Neural cell (in vitro differentiated cells): ENCODE data around the gene DCDC1. TPM values are rescaled to one million over a fixed set of nuclear protein-coding genes. Genes with fewer than 3 reads are reported as not detected.
A peak's percentile ranks its signal among the peaks of the same experiment; 100 is the strongest.

ENCODE experiments used
- H2AFZ ChIP-seq: fragments of 200-600, 300-800 bp; sonication (generic), shearing (Covaris generic); 2 replicates; pipeline ENCODE4 v1.6.0; 2014; ENCODE audit warnings: low read depth, mild to moderate bottlenecking, antibody characterized with exemption, low read length, moderate library complexity
- H3F3A ChIP-seq: fragments of 200-600 bp; shearing (Covaris generic); 2 replicates; pipeline ENCODE4 v1.6.1; 2016; ENCODE audit warnings: mild to moderate bottlenecking, moderate library complexity, mixed read lengths, antibody characterized with exemption, low read length; ENCODE audit not compliant: insufficient read depth, poor library complexity, severe bottlenecking
- H3K27ac ChIP-seq: fragments of 200-600, 300-800 bp; sonication (generic), shearing (Covaris generic); 2 replicates; pipeline ENCODE4 v1.5.1; 2014; ENCODE audit warnings: mild to moderate bottlenecking, low read length, moderate library complexity
- H3K27me3 ChIP-seq: fragments of 300-800, 200-600 bp; sonication (generic), shearing (Covaris generic); 2 replicates; pipeline ENCODE4 v1.6.0; 2014; ENCODE audit warnings: mild to moderate bottlenecking, low read depth, low read length, moderate library complexity; ENCODE audit not compliant: insufficient read depth
- H3K36me3 ChIP-seq: fragments of 300-800, 200-600 bp; sonication (generic), shearing (Covaris generic); 2 replicates; pipeline ENCODE4 v1.5.1; 2014; ENCODE audit warnings: mild to moderate bottlenecking, antibody characterized with exemption, low read length, moderate library complexity; ENCODE audit not compliant: insufficient read depth
- H3K4me2 ChIP-seq: fragments of 300-800, 200-600 bp; sonication (generic), shearing (Covaris generic); 2 replicates; pipeline ENCODE4 v1.6.0; 2014; ENCODE audit warnings: mild to moderate bottlenecking, low read length
- H3K4me3 ChIP-seq: fragments of 300-800, 200-600 bp; sonication (generic), shearing (Covaris generic); 2 replicates; pipeline ENCODE4 v1.5.1; 2014; ENCODE audit warnings: mild to moderate bottlenecking, low read length, moderate library complexity
- H3K79me2 ChIP-seq: fragments of 200-600 bp; shearing (Covaris generic); replicated peaks from 2 replicates; pipeline ENCODE4 v1.6.0; 2014; ENCODE audit warnings: mild to moderate bottlenecking, low read length, moderate library complexity; ENCODE audit not compliant: insufficient read depth
- H3K9ac ChIP-seq: fragments of 300-800, 200-600 bp; sonication (generic), shearing (Covaris generic); 2 replicates; pipeline ENCODE4 v1.6.1; 2016; ENCODE audit warnings: mild to moderate bottlenecking, low read length, mixed read lengths
- H3K9me2 ChIP-seq: fragments of 200-600 bp; shearing (Covaris generic); 2 replicates; pipeline ENCODE4 v1.6.1; 2016; ENCODE audit warnings: mild to moderate bottlenecking, low read length, mixed read lengths; ENCODE audit not compliant: insufficient read depth
- H3K9me3 ChIP-seq: fragments of 200-600, 300-800 bp; sonication (generic), shearing (Covaris generic); 2 replicates; pipeline ENCODE4 v1.6.1; 2016; ENCODE audit warnings: mild to moderate bottlenecking, mixed run types, low read length, moderate library complexity, mixed read lengths
- H4K20me1 ChIP-seq: fragments of 200-600 bp; shearing (Covaris generic); 2 replicates; pipeline ENCODE4 v1.6.1; 2016; ENCODE audit warnings: mild to moderate bottlenecking, mixed run types; ENCODE audit not compliant: insufficient read depth
- EP300 ChIP-seq: fragments of 450-650 bp; conservative IDR thresholded peaks from 2 replicates; pipeline ENCODE4 v1.6.1; 2014; ENCODE audit warnings: antibody characterized with exemption, mild to moderate bottlenecking, moderate library complexity; ENCODE audit not compliant: poor library complexity, severe bottlenecking
- EZH2 ChIP-seq: fragments of 200-600, 300-800 bp; shearing (Covaris generic), sonication (generic); IDR thresholded peaks from 2 replicates; pipeline ENCODE4 v1.6.1; 2014; ENCODE audit warnings: antibody characterized with exemption, low read length, borderline replicate concordance, mild to moderate bottlenecking; ENCODE audit not compliant: insufficient read depth, poor library complexity, severe bottlenecking
- MXI1 ChIP-seq: fragments of 450-650 bp; conservative IDR thresholded peaks from 2 replicates; pipeline ENCODE4 v1.6.1; 2014; ENCODE audit warnings: antibody characterized with exemption, mild to moderate bottlenecking; ENCODE audit not compliant: poor library complexity, severe bottlenecking
- SMC3 ChIP-seq: fragments of 450-650 bp; conservative IDR thresholded peaks from 2 replicates; pipeline ENCODE4 v1.6.1; 2014; ENCODE audit warnings: antibody characterized with exemption, mild to moderate bottlenecking, moderate library complexity; ENCODE audit not compliant: poor library complexity
- TAF1 ChIP-seq: IDR thresholded peaks from 2 replicates; pipeline ENCODE4 v1.6.1; 2012; ENCODE audit warnings: low read depth
- polyA plus RNA-seq: library from polyadenylated mRNA; depleted of rRNA; stranded (reverse); fragments of >200 nt; gene quantifications from 2 replicates; pipeline ENCODE4 v1.2.3, GENCODE V29; 2014
- TF ChIP-seq, protein P1 (sequence below): fragments of 450-650 bp; IDR thresholded peaks from 2 replicates; pipeline ENCODE4 v1.5.1; 2014; ENCODE audit warnings: antibody characterized with exemption, mild to moderate bottlenecking, moderate library complexity; ENCODE audit not compliant: poor library complexity, severe bottlenecking
- TF ChIP-seq, protein P2 (sequence below): IDR thresholded peaks from 2 replicates; pipeline ENCODE4 v1.6.1; 2012; ENCODE audit warnings: borderline replicate concordance

The DCDC1 gene
- polyA plus RNA-seq, 1 donor from 2014 or later: 5.0 TPM

DNA sequence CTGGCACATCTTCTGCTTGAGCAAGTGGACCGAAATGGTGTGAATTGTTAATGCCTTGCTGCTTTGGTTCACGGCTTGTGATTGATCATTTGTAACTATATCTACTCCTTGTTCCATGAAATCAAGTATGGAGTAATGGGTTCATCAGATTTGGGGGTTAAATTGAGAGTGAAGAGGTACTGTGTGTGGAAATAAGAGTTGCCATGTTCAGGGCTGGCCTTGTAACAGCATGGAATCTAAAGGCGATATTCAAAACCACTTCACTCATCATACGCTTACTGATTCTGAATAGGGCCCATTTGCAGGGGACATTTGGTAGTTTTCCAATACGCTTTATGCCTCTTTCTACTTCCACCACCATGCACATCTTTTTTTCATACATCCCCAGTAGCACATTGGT lies 122.2 kb downstream of the DCDC1 start:
- H3K27me3 ChIP-seq: no peaks in the 10 kb centered on the region
- no peak overlapping the region for H3K4me3 ChIP-seq
- no peaks in the 10 kb centered on the region for H3K79me2 ChIP-seq
- H3K27ac ChIP-seq: no peak overlapping the region
- H3K9me2 ChIP-seq: no peaks in the 10 kb centered on the region
- no peak for TF ChIP-seq TAF1
- TF ChIP-seq EZH2: no peak
- no peaks in the 10 kb centered on the region for H4K20me1 ChIP-seq
- no peaks in the 10 kb centered on the region for H3K9me3 ChIP-seq
- H3K36me3 ChIP-seq: no peaks in the 10 kb centered on the region
- H3F3A ChIP-seq: no peaks in the 10 kb centered on the region
- no peak overlapping the region for H3K9ac ChIP-seq
- no peak overlapping the region for H3K4me2 ChIP-seq
- no peak overlapping the region for H2AFZ ChIP-seq

DNA sequence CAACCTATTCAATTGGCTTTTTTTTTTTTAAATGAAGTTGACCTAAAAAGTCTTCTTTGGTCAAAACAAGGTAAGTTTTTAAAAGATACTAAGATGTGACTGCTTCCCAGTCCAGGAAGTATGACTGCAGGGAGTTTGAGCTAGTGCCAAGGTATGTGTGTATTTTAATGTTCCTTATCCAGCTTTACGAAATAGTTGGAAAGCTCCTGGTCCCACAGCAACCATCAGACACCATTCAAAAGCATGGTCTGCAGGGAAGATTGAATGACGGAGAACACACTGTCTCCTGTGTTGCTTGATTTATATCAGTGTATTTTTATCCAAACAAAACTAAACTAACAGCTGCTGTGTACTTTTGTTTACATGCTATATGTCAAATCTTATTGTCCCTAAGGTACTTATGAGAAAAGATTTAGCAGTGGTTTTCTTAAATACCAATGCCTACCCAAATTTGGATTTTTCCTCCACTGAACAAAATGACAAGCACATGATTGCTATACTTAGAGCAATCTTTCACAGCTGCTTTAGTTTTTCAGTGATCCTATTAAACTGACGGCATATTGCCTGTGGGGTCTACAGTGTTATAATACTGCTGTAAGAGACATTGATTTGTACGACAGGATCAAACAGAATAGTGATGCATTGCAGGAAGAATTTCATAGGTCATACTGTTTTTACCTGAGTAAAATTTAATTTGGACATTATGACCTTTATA lies 122.9 kb downstream of the DCDC1 start:
- no peaks in the 10 kb centered on the region for H3K79me2 ChIP-seq

More for the DNA sequence above, 122.9 kb downstream of the DCDC1 start:
- no peaks in the 10 kb centered on the region for H3F3A ChIP-seq
- H3K9me2 ChIP-seq: no peaks in the 10 kb centered on the region
- H2AFZ ChIP-seq: no peak overlapping the region
- no peak overlapping the region for H3K4me3 ChIP-seq
- no peaks in the 10 kb centered on the region for H3K36me3 ChIP-seq
- TF ChIP-seq EP300 (peak; percentile 57), MXI1 (no peak), TAF1 (no peak), SMC3 (no peak)
- TF ChIP-seq, protein P1, sequence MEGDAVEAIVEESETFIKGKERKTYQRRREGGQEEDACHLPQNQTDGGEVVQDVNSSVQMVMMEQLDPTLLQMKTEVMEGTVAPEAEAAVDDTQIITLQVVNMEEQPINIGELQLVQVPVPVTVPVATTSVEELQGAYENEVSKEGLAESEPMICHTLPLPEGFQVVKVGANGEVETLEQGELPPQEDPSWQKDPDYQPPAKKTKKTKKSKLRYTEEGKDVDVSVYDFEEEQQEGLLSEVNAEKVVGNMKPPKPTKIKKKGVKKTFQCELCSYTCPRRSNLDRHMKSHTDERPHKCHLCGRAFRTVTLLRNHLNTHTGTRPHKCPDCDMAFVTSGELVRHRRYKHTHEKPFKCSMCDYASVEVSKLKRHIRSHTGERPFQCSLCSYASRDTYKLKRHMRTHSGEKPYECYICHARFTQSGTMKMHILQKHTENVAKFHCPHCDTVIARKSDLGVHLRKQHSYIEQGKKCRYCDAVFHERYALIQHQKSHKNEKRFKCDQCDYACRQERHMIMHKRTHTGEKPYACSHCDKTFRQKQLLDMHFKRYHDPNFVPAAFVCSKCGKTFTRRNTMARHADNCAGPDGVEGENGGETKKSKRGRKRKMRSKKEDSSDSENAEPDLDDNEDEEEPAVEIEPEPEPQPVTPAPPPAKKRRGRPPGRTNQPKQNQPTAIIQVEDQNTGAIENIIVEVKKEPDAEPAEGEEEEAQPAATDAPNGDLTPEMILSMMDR: no peak
- TF ChIP-seq, protein P2, sequence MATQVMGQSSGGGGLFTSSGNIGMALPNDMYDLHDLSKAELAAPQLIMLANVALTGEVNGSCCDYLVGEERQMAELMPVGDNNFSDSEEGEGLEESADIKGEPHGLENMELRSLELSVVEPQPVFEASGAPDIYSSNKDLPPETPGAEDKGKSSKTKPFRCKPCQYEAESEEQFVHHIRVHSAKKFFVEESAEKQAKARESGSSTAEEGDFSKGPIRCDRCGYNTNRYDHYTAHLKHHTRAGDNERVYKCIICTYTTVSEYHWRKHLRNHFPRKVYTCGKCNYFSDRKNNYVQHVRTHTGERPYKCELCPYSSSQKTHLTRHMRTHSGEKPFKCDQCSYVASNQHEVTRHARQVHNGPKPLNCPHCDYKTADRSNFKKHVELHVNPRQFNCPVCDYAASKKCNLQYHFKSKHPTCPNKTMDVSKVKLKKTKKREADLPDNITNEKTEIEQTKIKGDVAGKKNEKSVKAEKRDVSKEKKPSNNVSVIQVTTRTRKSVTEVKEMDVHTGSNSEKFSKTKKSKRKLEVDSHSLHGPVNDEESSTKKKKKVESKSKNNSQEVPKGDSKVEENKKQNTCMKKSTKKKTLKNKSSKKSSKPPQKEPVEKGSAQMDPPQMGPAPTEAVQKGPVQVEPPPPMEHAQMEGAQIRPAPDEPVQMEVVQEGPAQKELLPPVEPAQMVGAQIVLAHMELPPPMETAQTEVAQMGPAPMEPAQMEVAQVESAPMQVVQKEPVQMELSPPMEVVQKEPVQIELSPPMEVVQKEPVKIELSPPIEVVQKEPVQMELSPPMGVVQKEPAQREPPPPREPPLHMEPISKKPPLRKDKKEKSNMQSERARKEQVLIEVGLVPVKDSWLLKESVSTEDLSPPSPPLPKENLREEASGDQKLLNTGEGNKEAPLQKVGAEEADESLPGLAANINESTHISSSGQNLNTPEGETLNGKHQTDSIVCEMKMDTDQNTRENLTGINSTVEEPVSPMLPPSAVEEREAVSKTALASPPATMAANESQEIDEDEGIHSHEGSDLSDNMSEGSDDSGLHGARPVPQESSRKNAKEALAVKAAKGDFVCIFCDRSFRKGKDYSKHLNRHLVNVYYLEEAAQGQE: no peak
- H3K9ac ChIP-seq: no peak overlapping the region
- peak overlapping the region; percentile 9 for H3K4me2 ChIP-seq
- no peaks in the 10 kb centered on the region for H3K9me3 ChIP-seq
- no peaks in the 10 kb centered on the region for H4K20me1 ChIP-seq
- no peaks in the 10 kb centered on the region for H3K27me3 ChIP-seq
- H3K27ac ChIP-seq: peak overlapping the region; percentile 11
